Activated CD8-positive, alpha-beta T cell treated with anti-CD3 and anti-CD28 coated beads for 36 hours (primary cell): Measurements from ENCODE around the gene CFAP99. TPM values are rescaled to one million over a fixed set of nuclear protein-coding genes. Genes with fewer than 3 reads are reported as not detected.

Source experiments
- ATAC-seq: fragments of 200-7000 bp; cut with Tn5 transposase; one replicate; pipeline ENCODE4 v1.10.0; 2021; ENCODE audit warnings: mild to moderate bottlenecking, moderate library complexity
- CTCF ChIA-PET: fragments of 350-600 bp; sonication (Branson Sonifier 250); formaldehyde crosslinking; loops from one replicate; lab custom pipeline; 2021; ENCODE audit warnings: antibody characterized with exemption; lab: Charles Lee
- POLR2A ChIA-PET: fragments of 350-600 bp; sonication (Branson Sonifier 250); formaldehyde crosslinking; loops from one replicate; lab custom pipeline; 2021; ENCODE audit warnings: antibody characterized with exemption; lab: Charles Lee
- DNase-seq: peaks from one replicate; pipeline ENCODE4 v3.0.0-alpha.2; 2020
- H3K27ac Mint-ChIP-seq: one replicate; pipeline ENCODE4 v1.8.0; 2021; ENCODE audit warnings: mild to moderate bottlenecking, mixed read lengths
- H3K27me3 Mint-ChIP-seq: one replicate; pipeline ENCODE4 v1.8.0; 2021; ENCODE audit warnings: mixed read lengths
- H3K36me3 Mint-ChIP-seq: one replicate; pipeline ENCODE4 v1.8.0; 2021; ENCODE audit warnings: low read depth, mixed read lengths
- H3K4me1 Mint-ChIP-seq: one replicate; pipeline ENCODE4 v1.8.0; 2021; ENCODE audit warnings: low read depth, mixed read lengths
- H3K4me3 Mint-ChIP-seq: one replicate; pipeline ENCODE4 v1.8.0; 2021; ENCODE audit warnings: mild to moderate bottlenecking, moderate library complexity, mixed read lengths
- H3K9me3 Mint-ChIP-seq: one replicate; pipeline ENCODE4 v1.8.0; 2021; ENCODE audit warnings: mixed read lengths
- intact Hi-C: fragments of 100-400 bp; cut with micrococcal nuclease; formaldehyde crosslinking; loops from one replicate; pipeline ENCODE4 v1.10.0; 2022
- total RNA-seq, 2 experiments: library from RNA; stranded (reverse); gene quantifications; one replicate each; pipeline ENCODE4 v1.2.3, GENCODE V29; 2021
- TF ChIP-seq, protein P1 (sequence below): fragments of 200-600 bp; IDR thresholded peaks from one replicate; pipeline ENCODE4 v1.8.0; 2022; ENCODE audit warnings: antibody characterized with exemption, mild to moderate bottlenecking

Gene CFAP99
- total RNA-seq, 2 experiments from 2014 or later = not detected

GRCh38 chr4:2449511-2450392, 31.0 kb downstream of the CFAP99 start:
- Mint-ChIP-seq H3K4me3 (no peak overlapping the region), H3K9me3 (no peaks in the 10 kb centered on the region), H3K4me1 (no peaks in the 10 kb centered on the region), H3K27me3 (no peaks in the 10 kb centered on the region), H3K27ac (no peak overlapping the region), H3K36me3 (no peaks in the 10 kb centered on the region)
- no peak for ATAC-seq
- POLR2A ChIA-PET = interaction anchor here (0.8 kb wide), 1 partner anchor 12 kb away, joined by 3 read pairs; no protein-coding TSS in a partner anchor
- DNase-seq = no peak
- intact Hi-C loops = loop anchor here (10.0 kb wide), 1 partner anchor 235 kb away; no protein-coding TSS in a partner anchor
- CTCF ChIA-PET = interaction anchor here (0.6 to 1.3 kb wide), 3 partner anchors 8 to 247 kb away, joined by 3 to 4 read pairs (median 4); no protein-coding TSS in a partner anchor
- TF ChIP-seq, protein P1, sequence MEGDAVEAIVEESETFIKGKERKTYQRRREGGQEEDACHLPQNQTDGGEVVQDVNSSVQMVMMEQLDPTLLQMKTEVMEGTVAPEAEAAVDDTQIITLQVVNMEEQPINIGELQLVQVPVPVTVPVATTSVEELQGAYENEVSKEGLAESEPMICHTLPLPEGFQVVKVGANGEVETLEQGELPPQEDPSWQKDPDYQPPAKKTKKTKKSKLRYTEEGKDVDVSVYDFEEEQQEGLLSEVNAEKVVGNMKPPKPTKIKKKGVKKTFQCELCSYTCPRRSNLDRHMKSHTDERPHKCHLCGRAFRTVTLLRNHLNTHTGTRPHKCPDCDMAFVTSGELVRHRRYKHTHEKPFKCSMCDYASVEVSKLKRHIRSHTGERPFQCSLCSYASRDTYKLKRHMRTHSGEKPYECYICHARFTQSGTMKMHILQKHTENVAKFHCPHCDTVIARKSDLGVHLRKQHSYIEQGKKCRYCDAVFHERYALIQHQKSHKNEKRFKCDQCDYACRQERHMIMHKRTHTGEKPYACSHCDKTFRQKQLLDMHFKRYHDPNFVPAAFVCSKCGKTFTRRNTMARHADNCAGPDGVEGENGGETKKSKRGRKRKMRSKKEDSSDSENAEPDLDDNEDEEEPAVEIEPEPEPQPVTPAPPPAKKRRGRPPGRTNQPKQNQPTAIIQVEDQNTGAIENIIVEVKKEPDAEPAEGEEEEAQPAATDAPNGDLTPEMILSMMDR = no peak

DNA sequence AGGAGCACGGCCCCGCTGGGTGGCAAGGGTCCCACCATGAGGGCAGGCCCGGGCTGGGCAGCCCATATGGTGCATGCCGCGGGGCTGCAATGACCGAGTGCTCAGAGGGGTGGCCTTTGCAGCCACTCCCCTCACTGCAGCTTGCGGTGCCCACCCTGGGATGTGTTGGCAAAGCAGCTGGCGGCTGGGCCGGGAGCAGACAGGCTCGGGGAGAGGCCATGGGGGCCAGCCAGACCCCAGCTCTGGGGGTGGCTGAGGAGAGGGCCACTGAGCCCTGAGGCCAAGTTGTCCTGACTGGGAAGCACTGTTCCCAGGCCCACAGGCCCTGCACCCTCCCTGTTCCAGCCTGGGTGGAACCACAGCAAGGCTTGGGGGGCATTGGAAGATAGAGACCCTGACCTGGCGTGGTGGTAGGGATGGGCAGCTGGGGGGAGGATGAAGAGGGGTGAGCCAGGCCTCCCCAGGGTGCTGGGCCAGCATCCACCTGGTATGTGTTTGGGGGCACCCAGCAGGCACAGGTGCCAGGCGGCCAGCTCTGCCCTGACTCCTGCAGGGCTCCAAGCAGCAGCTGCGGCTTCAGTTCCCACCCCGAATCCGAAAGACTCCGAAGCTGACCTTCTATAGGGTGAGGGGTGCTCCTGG, 31.8 kb downstream of the CFAP99 start:
- ChIA-PET CTCF (interaction anchor here (0.9 to 1.7 kb wide), 2 partner anchors 9 kb away, joined by 4 to 5 read pairs; no protein-coding TSS in a partner anchor), POLR2A (interaction anchor here (0.8 to 1.8 kb wide), 2 partner anchors 11 to 18 kb away, joined by 3 to 7 read pairs; partner anchors contain the start of gene RNF4)
- intact Hi-C loops = no loop called here
- TF ChIP-seq, protein P1 = no peak
- ATAC-seq = no peak
- Mint-ChIP-seq H3K9me3 (no peaks in the 10 kb centered on the region), H3K27me3 (no peaks in the 10 kb centered on the region), H3K36me3 (no peaks in the 10 kb centered on the region), H3K4me1 (no peaks in the 10 kb centered on the region), H3K27ac (no peak overlapping the region), H3K4me3 (no peak overlapping the region)
- DNase-seq = no peak

DNA sequence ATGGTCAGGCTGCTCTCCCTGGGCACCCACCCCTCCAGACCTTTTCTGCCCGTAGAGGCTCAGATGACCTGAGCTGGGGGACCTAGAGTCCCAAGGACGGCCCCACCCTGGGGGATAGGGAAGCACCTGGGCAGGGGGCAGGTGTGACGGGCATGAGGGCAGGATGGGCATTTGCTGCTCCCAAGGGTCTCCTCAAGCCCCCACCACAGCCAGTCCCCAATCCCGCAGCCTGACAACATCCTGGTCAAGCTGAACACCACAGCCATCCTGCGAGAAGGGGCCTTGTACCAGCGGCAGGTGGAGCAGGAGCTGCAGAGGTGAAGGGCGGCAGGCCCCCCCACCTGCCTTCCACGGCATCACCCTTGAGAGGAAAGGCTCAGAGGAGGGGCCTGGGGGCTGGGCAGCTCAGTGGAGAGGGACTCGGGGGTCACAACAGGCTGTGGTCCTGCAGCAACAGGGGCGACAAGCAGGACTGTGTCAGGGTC, 32.3 kb downstream of the CFAP99 start:
- POLR2A ChIA-PET = interaction anchor here (1.8 kb wide), 1 partner anchor 18 kb away, joined by 7 read pairs; the partner anchor contains the start of gene RNF4
- intact Hi-C loops = no loop called here
- Mint-ChIP-seq H3K4me3 (no peak overlapping the region), H3K27ac (no peak overlapping the region), H3K27me3 (no peaks in the 10 kb centered on the region), H3K9me3 (no peaks in the 10 kb centered on the region), H3K4me1 (no peaks in the 10 kb centered on the region), H3K36me3 (no peaks in the 10 kb centered on the region)
- CTCF ChIA-PET = interaction anchor here (1.7 kb wide), 1 partner anchor 9 kb away, joined by 5 read pairs; no protein-coding TSS in a partner anchor
- DNase-seq (no peak), ATAC-seq (no peak)
- TF ChIP-seq, protein P1 = no peak

GRCh38 chr4:2451821-2452785, 33.3 kb downstream of the CFAP99 start:
- no peak overlapping the region for H3K27ac Mint-ChIP-seq
- intact Hi-C loops = no loop called here
- ATAC-seq (no peak), DNase-seq (no peak)
- TF ChIP-seq, protein P1 = no peak
- no peaks in the 10 kb centered on the region for H3K9me3 Mint-ChIP-seq
- H3K4me1 Mint-ChIP-seq = no peaks in the 10 kb centered on the region
- H3K36me3 Mint-ChIP-seq = no peaks in the 10 kb centered on the region
- CTCF ChIA-PET = interaction anchor here (1.7 kb wide), 1 partner anchor 10 kb away, joined by 5 read pairs; no protein-coding TSS in a partner anchor
- POLR2A ChIA-PET = interaction anchor here (1.8 kb wide), 1 partner anchor 17 kb away, joined by 7 read pairs; the partner anchor contains the start of gene RNF4
- no peak overlapping the region for H3K4me3 Mint-ChIP-seq
- H3K27me3 Mint-ChIP-seq = no peaks in the 10 kb centered on the region
